T-helper 2 cell (primary cell): Measurements from ENCODE around the gene SNAPC2.
"Not testable (repeated sequence)": the region's sequence is repeated elsewhere in the genome, so short reads cannot be mapped to it uniquely, and the experiment has no call there.

Source experiments
- DNase-seq, 5 experiments: peaks; one replicate each; pipeline versions ENCODE4 v3.0.0 to v3.0.0-alpha.2; 2012 to 2022

The SNAPC2 gene

GRCh38 chr19:7933411-7933810 is 13.3 kb downstream of the SNAPC2 start:
- no peak for DNase-seq

- no peak for DNase-seq
These were observed 13.9 kb downstream of the SNAPC2 start for GRCh38 chr19:7933828-7934725.

GRCh38 chr19:7934766-7935165 is 14.6 kb downstream of the SNAPC2 start:
- no peak for DNase-seq

GRCh38 chr19:7940841-7941240 is 20.7 kb downstream of the SNAPC2 start:
- DNase-seq: no peak

- no peak for DNase-seq
These were observed 21.9 kb downstream of the SNAPC2 start for GRCh38 chr19:7941895-7942596.

GRCh38 chr19:7942981-7943443 is 22.9 kb downstream of the SNAPC2 start:
- DNase-seq: no peak

GRCh38 chr19:7943444-7944176 is 23.5 kb downstream of the SNAPC2 start, which contains the start of gene TIMM44:
Gene TIMM44, minus strand, starts transcription at chr19:7943666. Its CDS starts 15 bp downstream, at chr19:7943651.
- DNase-seq: peak; percentile 94 to 100 (median 98)

- DNase-seq: peak; percentile 59 to 85 (median 77)
These were observed 24.1 kb downstream of the SNAPC2 start for GRCh38 chr19:7944177-7944761.

GRCh38 chr19:7947939-7948338 is 27.8 kb downstream of the SNAPC2 start:
- DNase-seq: no peak

GRCh38 chr19:7953060-7953459 is 32.9 kb downstream of the SNAPC2 start:
- DNase-seq: no peak

GRCh38 chr19:7953576-7953975 is 33.4 kb downstream of the SNAPC2 start:
- DNase-seq: no peak

- DNase-seq: no peak
These were observed 35.6 kb downstream of the SNAPC2 start for GRCh38 chr19:7955696-7956095.

GRCh38 chr19:7959211-7959610 is 39.1 kb downstream of the SNAPC2 start:
- no peak for DNase-seq

GRCh38 chr19:7961082-7961481 is 40.9 kb downstream of the SNAPC2 start:
- not testable (repeated sequence) for DNase-seq

GRCh38 chr19:7961920-7962626 is 41.9 kb downstream of the SNAPC2 start:
- no peak for DNase-seq

- DNase-seq: no peak
These were observed 42.6 kb downstream of the SNAPC2 start for GRCh38 chr19:7962644-7963268.

GRCh38 chr19:7963566-7963965 is 43.4 kb downstream of the SNAPC2 start:
- DNase-seq: no peak

- DNase-seq: no peak
These were observed 45.2 kb downstream of the SNAPC2 start for GRCh38 chr19:7965259-7965841.

GRCh38 chr19:7965921-7966665 is 46.0 kb downstream of the SNAPC2 start:
- no peak for DNase-seq
